ENCODE measurements around the gene CEND1. TPM values are rescaled to one million over a fixed set of nuclear protein-coding genes. Genes with fewer than 3 reads are reported as not detected.

CEND1 gene
- total RNA-seq, 2 experiments from 2014 or later: 0.61 to 1.9 TPM

GRCh38 chr11:779955-780532, 9.8 kb downstream of the CEND1 start:
- no peak for ATAC-seq
- CTCF ChIA-PET: no interaction called here
- Mint-ChIP-seq H3K4me3 (no peak overlapping the region), H3K9me3 (ENCODE audit: insufficient read depth) (no peaks in the 10 kb centered on the region), H3K27me3 (ENCODE audit: low read depth) (no peaks in the 10 kb centered on the region), H3K27ac (no peak overlapping the region), H3K36me3 (ENCODE audit: low read depth) (peaks cover 18% of the 10 kb centered on the region), H3K4me1 (ENCODE audit: low read depth) (peaks cover 30% of the 10 kb centered on the region)
- no peak for DNase-seq
- POLR2A ChIA-PET: no interaction called here

GRCh38 chr11:778976-779954, 10.6 kb downstream of the CEND1 start:
- Mint-ChIP-seq H3K27ac (no peak overlapping the region), H3K4me1 (ENCODE audit: low read depth) (peaks cover 35% of the 10 kb centered on the region), H3K4me3 (peak overlapping the region; percentile 24), H3K36me3 (ENCODE audit: low read depth) (peaks cover 18% of the 10 kb centered on the region), H3K27me3 (ENCODE audit: low read depth) (no peaks in the 10 kb centered on the region), H3K9me3 (ENCODE audit: insufficient read depth) (no peaks in the 10 kb centered on the region)
- no peak for ATAC-seq
- POLR2A ChIA-PET: interaction anchor here (1.5 kb wide), 1 partner anchor 166 kb away, joined by 4 read pairs; no protein-coding TSS in a partner anchor
- no peak for DNase-seq
- CTCF ChIA-PET: no interaction called here

- ChIA-PET POLR2A (interaction anchor here (0.6 to 1.5 kb wide), 7 partner anchors 27 to 192 kb away, joined by 3 to 4 read pairs (median 3); partner anchors contain the start of gene TALDO1), CTCF (no interaction called here)
- no peaks in the 10 kb centered on the region for H3K9me3 Mint-ChIP-seq (ENCODE audit: insufficient read depth)
- H3K36me3 Mint-ChIP-seq (ENCODE audit: low read depth): peaks cover 13% of the 10 kb centered on the region
- no peaks in the 10 kb centered on the region for H3K27me3 Mint-ChIP-seq (ENCODE audit: low read depth)
- ATAC-seq (peak; percentile 87), DNase-seq (peak; percentile 95)
- peaks cover 34% of the 10 kb centered on the region for H3K4me1 Mint-ChIP-seq (ENCODE audit: low read depth)
- H3K4me3 Mint-ChIP-seq: peak within 1 kb of the TSS; percentile 83
- peak within 1 kb of the TSS; percentile 88 for H3K27ac Mint-ChIP-seq
Measured at GRCh38 chr11:777288-778255, 12.3 kb downstream of the CEND1 start, which contains the start of gene GATD1. Gene GATD1 (minus strand): TSS chr11:777487. CDS start chr11:777462, 25 bp downstream.

- ChIA-PET POLR2A (interaction anchor here (0.6 to 1.4 kb wide), 3 partner anchors 28 to 191 kb away, joined by 3 read pairs; no protein-coding TSS in a partner anchor), CTCF (interaction anchor here (0.7 kb wide), 1 partner anchor 11 kb away, joined by 3 read pairs; no protein-coding TSS in a partner anchor)
- Mint-ChIP-seq H3K27ac (peak overlapping the region; percentile 88), H3K27me3 (ENCODE audit: low read depth) (no peaks in the 10 kb centered on the region), H3K4me1 (ENCODE audit: low read depth) (peaks cover 34% of the 10 kb centered on the region), H3K4me3 (peak overlapping the region; percentile 81), H3K9me3 (ENCODE audit: insufficient read depth) (no peaks in the 10 kb centered on the region), H3K36me3 (ENCODE audit: low read depth) (peaks cover 13% of the 10 kb centered on the region)
- DNase-seq: no peak
- peak; percentile 49 for ATAC-seq
Measured at GRCh38 chr11:776561-777287, 13.2 kb downstream of the CEND1 start.

GRCh38 chr11:776263-776560, 13.7 kb downstream of the CEND1 start:
- peak overlapping the region; percentile 81 for H3K4me3 Mint-ChIP-seq
- ATAC-seq (no peak), DNase-seq (no peak)
- H3K9me3 Mint-ChIP-seq (ENCODE audit: insufficient read depth): no peaks in the 10 kb centered on the region
- POLR2A ChIA-PET: interaction anchor here (0.6 to 1.1 kb wide), 2 partner anchors 8 to 28 kb away, joined by 3 read pairs; no protein-coding TSS in a partner anchor
- no peaks in the 10 kb centered on the region for H3K27me3 Mint-ChIP-seq (ENCODE audit: low read depth)
- peaks cover 13% of the 10 kb centered on the region for H3K36me3 Mint-ChIP-seq (ENCODE audit: low read depth)
- H3K4me1 Mint-ChIP-seq (ENCODE audit: low read depth): peaks cover 29% of the 10 kb centered on the region
- H3K27ac Mint-ChIP-seq: peak overlapping the region; percentile 88
- CTCF ChIA-PET: interaction anchor here (0.7 to 0.9 kb wide), 2 partner anchors 11 to 114 kb away, joined by 3 read pairs; no protein-coding TSS in a partner anchor

GRCh38 chr11:774873-775592, 14.9 kb downstream of the CEND1 start:
- peak overlapping the region; percentile 81 for H3K4me3 Mint-ChIP-seq
- H3K9me3 Mint-ChIP-seq (ENCODE audit: insufficient read depth): no peaks in the 10 kb centered on the region
- no peaks in the 10 kb centered on the region for H3K27me3 Mint-ChIP-seq (ENCODE audit: low read depth)
- peaks cover 25% of the 10 kb centered on the region for H3K4me1 Mint-ChIP-seq (ENCODE audit: low read depth)
- CTCF ChIA-PET: interaction anchor here (0.9 kb wide), 1 partner anchor 113 kb away, joined by 3 read pairs; no protein-coding TSS in a partner anchor
- H3K27ac Mint-ChIP-seq: peak overlapping the region; percentile 20
- DNase-seq (no peak), ATAC-seq (no peak)
- POLR2A ChIA-PET: interaction anchor here (1.1 kb wide), 1 partner anchor 27 kb away, joined by 3 read pairs; no protein-coding TSS in a partner anchor
- peaks cover 15% of the 10 kb centered on the region for H3K36me3 Mint-ChIP-seq (ENCODE audit: low read depth)

GRCh38 chr11:773830-774229, 16.1 kb downstream of the CEND1 start:
- no peak overlapping the region for H3K27ac Mint-ChIP-seq
- no peak for ATAC-seq

GRCh38 chr11:773425-773824, 16.5 kb downstream of the CEND1 start:
- no peak for DNase-seq
- H3K9me3 Mint-ChIP-seq (ENCODE audit: insufficient read depth): no peaks in the 10 kb centered on the region
- POLR2A ChIA-PET: interaction anchor here (0.8 to 1.3 kb wide), 2 partner anchors 24 to 26 kb away, joined by 3 to 4 read pairs; no protein-coding TSS in a partner anchor
- no peak for ATAC-seq
- no peak overlapping the region for H3K4me3 Mint-ChIP-seq
- H3K4me1 Mint-ChIP-seq (ENCODE audit: low read depth): peaks cover 17% of the 10 kb centered on the region
- no peaks in the 10 kb centered on the region for H3K27me3 Mint-ChIP-seq (ENCODE audit: low read depth)
- CTCF ChIA-PET: no interaction called here
- H3K36me3 Mint-ChIP-seq (ENCODE audit: low read depth): peaks cover 7% of the 10 kb centered on the region
- H3K27ac Mint-ChIP-seq: no peak overlapping the region

More at GRCh38 chr11:773830-774229, 16.1 kb downstream of the CEND1 start:
- ChIA-PET POLR2A (interaction anchor here (0.8 to 1.3 kb wide), 2 partner anchors 23 to 26 kb away, joined by 3 to 4 read pairs; no protein-coding TSS in a partner anchor), CTCF (no interaction called here)
- H3K9me3 Mint-ChIP-seq (ENCODE audit: insufficient read depth): no peaks in the 10 kb centered on the region
- no peak overlapping the region for H3K4me3 Mint-ChIP-seq
- peaks cover 18% of the 10 kb centered on the region for H3K4me1 Mint-ChIP-seq (ENCODE audit: low read depth)
- H3K27me3 Mint-ChIP-seq (ENCODE audit: low read depth): no peaks in the 10 kb centered on the region
- no peak for DNase-seq
- H3K36me3 Mint-ChIP-seq (ENCODE audit: low read depth): peaks cover 8% of the 10 kb centered on the region

GRCh38 chr11:772429-773390, 17.2 kb downstream of the CEND1 start:
- no peak overlapping the region for H3K27ac Mint-ChIP-seq
- no peaks in the 10 kb centered on the region for H3K27me3 Mint-ChIP-seq (ENCODE audit: low read depth)
- H3K4me3 Mint-ChIP-seq: no peak overlapping the region

More at GRCh38 chr11:772429-773390, 17.2 kb downstream of the CEND1 start:
- ChIA-PET CTCF (no interaction called here), POLR2A (interaction anchor here (0.8 to 1.3 kb wide), 2 partner anchors 24 to 25 kb away, joined by 3 to 4 read pairs; no protein-coding TSS in a partner anchor)
- peaks cover 6% of the 10 kb centered on the region for H3K36me3 Mint-ChIP-seq (ENCODE audit: low read depth)
- H3K4me1 Mint-ChIP-seq (ENCODE audit: low read depth): peaks cover 17% of the 10 kb centered on the region
- DNase-seq: no peak
- ATAC-seq: no peak
- H3K9me3 Mint-ChIP-seq (ENCODE audit: insufficient read depth): no peaks in the 10 kb centered on the region
